WTC11 (cell line): ENCODE data around the gene ESYT1. TPM values are rescaled to one million over a fixed set of nuclear protein-coding genes. Genes with fewer than 3 reads are reported as not detected.

Experiments
- ATAC-seq: fragments of 200-7000 bp; cut with Tn5 transposase; 2 replicates; pipeline ENCODE4 v1.10.0; 2021; ENCODE audit warnings: mild to moderate bottlenecking, moderate library complexity
- CTCF ChIA-PET: fragments of 300-600 bp; sonication (Branson Sonifier 250); formaldehyde crosslinking; loops from one replicate; lab custom pipeline; 2021; ENCODE audit warnings: antibody characterized with exemption; lab: Charles Lee
- POLR2A ChIA-PET: fragments of 350-600 bp; sonication (Branson Sonifier 250); formaldehyde crosslinking; loops from one replicate; lab custom pipeline; 2021; ENCODE audit warnings: antibody characterized with exemption; lab: Charles Lee
- DNase-seq: peaks from one replicate; pipeline ENCODE4 v3.0.0; 2021; ENCODE audit warnings: low spot score
- H3K27ac Mint-ChIP-seq: 2 replicates; pipeline ENCODE4 v1.8.0; 2021; ENCODE audit warnings: mixed read lengths
- H3K27me3 Mint-ChIP-seq: 2 replicates; pipeline ENCODE4 v1.8.0; 2021; ENCODE audit warnings: low read depth, mild to moderate bottlenecking, moderate library complexity, mixed read lengths
- H3K36me3 Mint-ChIP-seq: 2 replicates; pipeline ENCODE4 v1.8.0; 2021; ENCODE audit warnings: mixed read lengths
- H3K4me1 Mint-ChIP-seq: 2 replicates; pipeline ENCODE4 v1.8.0; 2022; ENCODE audit warnings: mixed read lengths
- H3K4me3 Mint-ChIP-seq: 2 replicates; pipeline ENCODE4 v1.8.0; 2021; ENCODE audit warnings: mild to moderate bottlenecking, moderate library complexity, mixed read lengths
- H3K9me3 Mint-ChIP-seq: 2 replicates; pipeline ENCODE4 v1.8.0; 2021; ENCODE audit warnings: mixed read lengths
- ATF2 ChIP-seq: sonication (generic); formaldehyde crosslinking; IDR thresholded peaks from 2 replicates; pipeline ENCODE4 v1.8.1; 2022; ENCODE audit warnings: low read depth, missing genetic modification reagents, borderline replicate concordance
- ATF3 ChIP-seq: sonication (generic); formaldehyde crosslinking; conservative IDR thresholded peaks from 2 replicates; pipeline ENCODE4 v1.8.1; 2022; ENCODE audit warnings: mild to moderate bottlenecking, missing genetic modification reagents
- CDX4 ChIP-seq: fragments of 250-450 bp; sonication (Bioruptor Pico); IDR thresholded peaks from 2 replicates; pipeline ENCODE4 v1.9.0; 2021; ENCODE audit warnings: moderate library complexity, mild to moderate bottlenecking, inconsistent platforms, borderline replicate concordance
- CTCF ChIP-seq: fragments of 200-600 bp; IDR thresholded peaks from 2 replicates; pipeline ENCODE4 v1.8.0; 2022; ENCODE audit warnings: antibody characterized with exemption
- E2F5 ChIP-seq: sonication (generic); formaldehyde crosslinking; IDR thresholded peaks from 2 replicates; pipeline ENCODE4 v1.8.1; 2022; ENCODE audit warnings: mild to moderate bottlenecking, moderate library complexity, missing genetic modification reagents
- GABPB1 ChIP-seq: sonication (generic); formaldehyde crosslinking; IDR thresholded peaks from 2 replicates; pipeline ENCODE4 v1.8.1; 2023; ENCODE audit warnings: mild to moderate bottlenecking, missing genetic modification reagents
- HMGA2 ChIP-seq: fragments of 250-450 bp; sonication (Bioruptor Pico); IDR thresholded peaks from 2 replicates; pipeline ENCODE4 v1.4.0; 2021; ENCODE audit warnings: mild to moderate bottlenecking, moderate library complexity
- HMGXB4 ChIP-seq: sonication (generic); formaldehyde crosslinking; IDR thresholded peaks from 2 replicates; pipeline ENCODE4 v1.8.1; 2023; ENCODE audit warnings: mild to moderate bottlenecking, moderate library complexity, missing genetic modification reagents
- MAX ChIP-seq: sonication (generic); formaldehyde crosslinking; IDR thresholded peaks from 2 replicates; pipeline ENCODE4 v1.8.0; 2022; ENCODE audit warnings: mild to moderate bottlenecking, missing genetic modification reagents
- MXD4 ChIP-seq: fragments of 250-450 bp; sonication (Bioruptor Pico); IDR thresholded peaks from 2 replicates; pipeline ENCODE4 v1.8.0; 2021; ENCODE audit warnings: mild to moderate bottlenecking, moderate library complexity, borderline replicate concordance
- NR1H2 ChIP-seq: sonication (generic); formaldehyde crosslinking; IDR thresholded peaks from 2 replicates; pipeline ENCODE4 v1.9.0; 2021; ENCODE audit warnings: mild to moderate bottlenecking, moderate library complexity, missing genetic modification reagents
- NR2C2 ChIP-seq: sonication (generic); formaldehyde crosslinking; IDR thresholded peaks from 2 replicates; pipeline ENCODE4 v1.8.0; 2022; ENCODE audit warnings: mild to moderate bottlenecking, missing genetic modification reagents
- PRRX2 ChIP-seq: fragments of 250-450 bp; sonication (Bioruptor Pico); IDR thresholded peaks from 2 replicates; pipeline ENCODE4 v1.8.0; 2021; ENCODE audit warnings: mild to moderate bottlenecking
- RELA ChIP-seq: sonication (generic); formaldehyde crosslinking; IDR thresholded peaks from 2 replicates; pipeline ENCODE4 v1.8.1; 2022; ENCODE audit warnings: missing genetic modification reagents, mild to moderate bottlenecking, borderline replicate concordance
- SMAD4 ChIP-seq: sonication (generic); formaldehyde crosslinking; IDR thresholded peaks from 2 replicates; pipeline ENCODE4 v1.8.0; 2022; ENCODE audit warnings: mild to moderate bottlenecking, missing genetic modification reagents
- SP1 ChIP-seq: sonication (generic); formaldehyde crosslinking; conservative IDR thresholded peaks from 2 replicates; pipeline ENCODE4 v1.8.1; 2022; ENCODE audit warnings: missing genetic modification reagents
- USF1 ChIP-seq: sonication (generic); formaldehyde crosslinking; IDR thresholded peaks from 2 replicates; pipeline ENCODE4 v1.8.0; 2022; ENCODE audit warnings: mild to moderate bottlenecking, missing genetic modification reagents
- USF2 ChIP-seq: sonication (generic); formaldehyde crosslinking; IDR thresholded peaks from 2 replicates; pipeline ENCODE4 v1.8.1; 2023; ENCODE audit warnings: mild to moderate bottlenecking, missing genetic modification reagents, moderate library complexity
- ZBTB21 ChIP-seq: sonication (generic); formaldehyde crosslinking; IDR thresholded peaks from 2 replicates; pipeline ENCODE4 v1.8.1; 2023; ENCODE audit warnings: mild to moderate bottlenecking, missing genetic modification reagents, borderline replicate concordance
- ZMAT4 ChIP-seq: fragments of 250-450 bp; sonication (Bioruptor Pico); IDR thresholded peaks from 2 replicates; pipeline ENCODE4 v1.9.0; 2021; ENCODE audit warnings: mild to moderate bottlenecking
- ZNF396 ChIP-seq: fragments of 250-450 bp; sonication (Bioruptor Pico); IDR thresholded peaks from 2 replicates; pipeline ENCODE4 v1.8.0; 2021; ENCODE audit warnings: mild to moderate bottlenecking, moderate library complexity, borderline replicate concordance
- ZNF416 ChIP-seq: fragments of 250-450 bp; sonication (Bioruptor Pico); IDR thresholded peaks from 2 replicates; pipeline ENCODE4 v1.9.0; 2021; ENCODE audit warnings: mild to moderate bottlenecking, inconsistent platforms
- total RNA-seq: library from RNA; stranded (reverse); gene quantifications from 3 replicates; pipeline ENCODE4 v1.2.3, GENCODE V29; 2021

The ESYT1 gene
- total RNA-seq, 1 experiment from 2014 or later: 80.1 TPM

GRCh38 chr12:56119361-56119796 is 8.7 kb upstream of the ESYT1 start:
- no peak for TF ChIP-seq E2F5 (CRISPR knock-in tag)
- no peak for TF ChIP-seq GABPB1 (CRISPR knock-in tag)
- no peak for TF ChIP-seq SMAD4 (CRISPR knock-in tag)
- no peak for TF ChIP-seq ATF3 (CRISPR knock-in tag)
- peak; percentile 77; the same call in 1 of the 2 replicates for TF ChIP-seq USF1 (CRISPR knock-in tag)
- peak; percentile 71 for TF ChIP-seq CTCF
- TF ChIP-seq HMGXB4 (CRISPR knock-in tag): no peak
- TF ChIP-seq ZMAT4 (CRISPR knock-in tag): no peak
- TF ChIP-seq NR2C2 (CRISPR knock-in tag): no peak
- no peak for TF ChIP-seq ZNF416
- peak; percentile 75 for TF ChIP-seq USF2 (CRISPR knock-in tag)
- TF ChIP-seq MAX: peak; percentile 80; the same call in 1 of the 2 replicates
- TF ChIP-seq HMGA2 (CRISPR knock-in tag): no peak
- Mint-ChIP-seq H3K27me3 (no peaks in the 10 kb centered on the region), H3K27ac (peak overlapping the region; percentile 97), H3K4me3 (peak overlapping the region; percentile 100), H3K36me3 (peaks cover 30% of the 10 kb centered on the region), H3K4me1 (peaks cover 21% of the 10 kb centered on the region), H3K9me3 (no peaks in the 10 kb centered on the region)
- ChIA-PET POLR2A (interaction anchor here (0.5 to 3.6 kb wide), 6 partner anchors 9 to 402 kb away, joined by 3 to 71 read pairs (median 4); partner anchors contain the start of genes ESYT1, MYL6, RAB5B and RBMS2), CTCF (interaction anchor here (0.5 to 4.3 kb wide), 17 partner anchors 9 to 213 kb away, joined by 3 to 95 read pairs (median 7); partner anchors contain the start of genes ANKRD52, COQ10A, ESYT1 and MYL6B)
- ATAC-seq (peak; percentile 46), DNase-seq (peak; percentile 73)

GRCh38 chr12:56120158-56120846 is 7.8 kb upstream of the ESYT1 start:
- no peak for ATAC-seq
- H3K27ac Mint-ChIP-seq: peak overlapping the region; percentile 45; the same call in 1 of the 2 replicates
- CTCF ChIA-PET: interaction anchor here (0.5 to 4.3 kb wide), 16 partner anchors 8 to 212 kb away, joined by 3 to 95 read pairs (median 7); partner anchors contain the start of genes ANKRD52, COQ10A, ESYT1 and MYL6B
- TF ChIP-seq ATF2: no peak
- TF ChIP-seq NR2C2 (CRISPR knock-in tag): no peak
- no peak for TF ChIP-seq PRRX2 (CRISPR knock-in tag)
- no peak for TF ChIP-seq RELA (CRISPR knock-in tag)
- TF ChIP-seq CDX4 (CRISPR knock-in tag): no peak
- TF ChIP-seq ZNF396: no peak
- TF ChIP-seq NR1H2: no peak
- TF ChIP-seq ZNF416: no peak
- TF ChIP-seq ZBTB21: no peak
- TF ChIP-seq MXD4 (CRISPR knock-in tag): no peak
- no peak for TF ChIP-seq ZMAT4 (CRISPR knock-in tag)
- no peak for TF ChIP-seq SP1 (CRISPR knock-in tag)

More at GRCh38 chr12:56120158-56120846, 7.8 kb upstream of the ESYT1 start:
- H3K4me3 Mint-ChIP-seq: no peak overlapping the region; the same call in 1 of the 2 replicates
- H3K4me1 Mint-ChIP-seq: peaks cover 20% of the 10 kb centered on the region
- no peak for DNase-seq
- no peaks in the 10 kb centered on the region for H3K27me3 Mint-ChIP-seq
- no peaks in the 10 kb centered on the region for H3K9me3 Mint-ChIP-seq
- POLR2A ChIA-PET: interaction anchor here (0.5 to 3.6 kb wide), 5 partner anchors 8 to 146 kb away, joined by 3 to 71 read pairs (median 6); partner anchors contain the start of genes ESYT1, MYL6 and RAB5B
- H3K36me3 Mint-ChIP-seq: peaks cover 30% of the 10 kb centered on the region
